ENCODE results near the gene SGMS1.

DNA sequence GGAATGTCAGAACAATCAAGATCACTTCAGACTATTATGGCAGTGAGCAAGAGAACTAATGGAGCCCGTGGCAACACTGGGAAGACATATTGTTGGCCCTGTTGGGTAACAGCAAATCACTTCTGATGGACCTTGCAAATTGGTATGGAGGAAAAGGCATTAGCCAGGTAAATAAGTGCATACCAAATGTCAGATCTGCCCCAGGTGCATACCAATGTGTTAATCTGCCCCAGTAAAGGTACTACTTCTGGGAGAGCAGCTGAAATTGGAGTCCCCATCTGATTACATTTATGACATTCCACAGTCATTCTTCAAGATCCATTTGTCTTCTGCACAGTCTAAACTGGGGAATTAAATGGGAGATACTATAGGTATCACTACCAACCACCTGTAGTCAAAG lies 3.7 kb upstream of the SGMS1 start:
- TF ChIP-seq POLR2A (IDR thresholded peaks at IDR 0.05; ENCODE audit: low read length) (no peak), GATA1 (IDR thresholded peaks at IDR 0.05; ENCODE audit: low read depth, low read length) (no peak)
